Bronchial epithelial cell (primary cell): ENCODE data around the gene ZNF423. TPM values are rescaled to one million over a fixed set of nuclear protein-coding genes. Genes with fewer than 3 reads are reported as not detected.

Experiments used
- DNase-seq: peaks from one replicate; pipeline ENCODE4 v3.0.0-alpha.2; 2010; ENCODE audit warnings: low read depth
- FAIRE-seq: peaks from 2 replicates; lab custom pipeline; 2011; peaks lifted over from hg19 to GRCh38; lab: Jason Lieb, UNC
- H3K27me3 ChIP-seq: 2 replicates; pipeline ENCODE4 v1.5.1; 2011; ENCODE audit warnings: low read length; ENCODE audit not compliant: control insufficient read depth, insufficient read depth
- H3K36me3 ChIP-seq: 2 replicates; pipeline ENCODE4 v1.5.1; 2011; ENCODE audit warnings: low read length; ENCODE audit not compliant: control insufficient read depth, insufficient read depth
- H3K4me3 ChIP-seq: 2 replicates; pipeline ENCODE4 v1.5.1; 2011; ENCODE audit warnings: mild to moderate bottlenecking, low read depth, low read length, control low read depth
- total RNA-seq: library from RNA; depleted of rRNA; stranded (reverse); fragments of >200 nt; gene quantifications from 2 replicates; pipeline ENCODE4 v1.2.1, GENCODE V29; 2014
- TF ChIP-seq, protein P1 (sequence below): IDR thresholded peaks from 2 replicates; pipeline ENCODE4 v1.5.1; 2011; ENCODE audit warnings: mild to moderate bottlenecking, moderate library complexity, low read length, control low read depth, inconsistent platforms; ENCODE audit not compliant: insufficient read depth, severe bottlenecking

The ZNF423 gene
- total RNA-seq, 1 donor from 2014 or later: under 0.01 TPM

DNA sequence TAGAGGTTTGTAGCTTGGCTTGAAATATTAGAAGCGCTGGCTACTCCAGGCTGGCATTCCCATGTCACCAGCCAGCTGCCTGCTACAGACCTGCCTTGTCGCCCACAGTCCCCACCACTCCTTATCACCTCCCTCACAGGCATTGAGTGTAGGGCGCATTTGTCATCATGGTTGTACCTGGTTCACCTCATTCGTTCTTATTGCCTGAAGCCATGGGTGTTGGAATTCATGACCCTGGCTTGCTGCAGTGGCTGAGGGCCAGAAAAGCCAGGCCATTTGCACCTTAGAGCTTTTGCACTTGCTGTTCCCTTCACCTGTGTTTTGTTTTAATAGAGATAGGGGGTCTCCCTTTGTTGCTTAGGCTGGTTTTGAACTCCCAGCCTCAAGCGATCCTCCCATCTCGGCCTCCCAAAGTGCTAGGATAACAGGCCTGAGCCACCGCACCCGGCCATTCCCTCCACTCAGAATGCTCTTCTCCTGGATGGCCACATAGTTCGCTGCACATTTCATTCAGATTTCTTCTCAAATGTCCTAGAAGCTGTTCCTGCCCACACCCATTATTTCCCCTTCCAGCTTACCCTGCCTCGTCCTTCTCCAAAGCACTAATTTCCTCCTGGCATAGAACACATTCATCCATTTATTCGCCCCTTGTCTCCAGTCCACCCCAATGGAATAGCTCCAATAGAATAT lies 384.7 kb downstream of the ZNF423 start:
- TF ChIP-seq, protein P1, sequence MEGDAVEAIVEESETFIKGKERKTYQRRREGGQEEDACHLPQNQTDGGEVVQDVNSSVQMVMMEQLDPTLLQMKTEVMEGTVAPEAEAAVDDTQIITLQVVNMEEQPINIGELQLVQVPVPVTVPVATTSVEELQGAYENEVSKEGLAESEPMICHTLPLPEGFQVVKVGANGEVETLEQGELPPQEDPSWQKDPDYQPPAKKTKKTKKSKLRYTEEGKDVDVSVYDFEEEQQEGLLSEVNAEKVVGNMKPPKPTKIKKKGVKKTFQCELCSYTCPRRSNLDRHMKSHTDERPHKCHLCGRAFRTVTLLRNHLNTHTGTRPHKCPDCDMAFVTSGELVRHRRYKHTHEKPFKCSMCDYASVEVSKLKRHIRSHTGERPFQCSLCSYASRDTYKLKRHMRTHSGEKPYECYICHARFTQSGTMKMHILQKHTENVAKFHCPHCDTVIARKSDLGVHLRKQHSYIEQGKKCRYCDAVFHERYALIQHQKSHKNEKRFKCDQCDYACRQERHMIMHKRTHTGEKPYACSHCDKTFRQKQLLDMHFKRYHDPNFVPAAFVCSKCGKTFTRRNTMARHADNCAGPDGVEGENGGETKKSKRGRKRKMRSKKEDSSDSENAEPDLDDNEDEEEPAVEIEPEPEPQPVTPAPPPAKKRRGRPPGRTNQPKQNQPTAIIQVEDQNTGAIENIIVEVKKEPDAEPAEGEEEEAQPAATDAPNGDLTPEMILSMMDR: no peak
- no peak for DNase-seq
- Histone ChIP-seq H3K4me3 (no peak overlapping the region), H3K36me3 (no peaks in the 10 kb centered on the region), H3K27me3 (no peaks in the 10 kb centered on the region)
- FAIRE-seq: no peak

DNA sequence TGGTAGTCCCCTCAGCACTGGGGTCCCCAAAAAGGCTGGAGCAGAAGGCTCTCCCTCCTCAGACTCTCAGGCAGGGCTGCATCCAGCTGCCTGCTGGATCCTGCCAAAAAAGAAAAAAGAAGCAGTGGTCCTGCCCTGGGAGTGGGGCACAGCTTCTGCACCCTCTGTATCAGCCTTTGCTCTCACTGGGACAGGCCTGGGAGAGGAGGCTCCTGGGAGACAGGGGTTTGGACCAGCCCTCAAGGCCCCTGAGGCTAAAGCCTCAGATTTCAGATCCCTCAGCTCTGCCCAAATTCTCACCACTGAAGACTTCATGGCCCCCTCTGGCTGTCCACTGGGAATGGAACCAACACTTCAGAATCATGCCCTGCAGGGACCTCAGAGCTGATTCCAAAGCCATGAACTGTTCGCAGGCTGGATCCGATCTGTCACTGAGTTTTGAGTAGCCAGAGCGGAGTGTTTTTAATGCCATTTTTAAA lies 385.4 kb downstream of the ZNF423 start:
- Histone ChIP-seq H3K36me3 (no peaks in the 10 kb centered on the region), H3K4me3 (no peak overlapping the region), H3K27me3 (no peaks in the 10 kb centered on the region)
- FAIRE-seq (no peak), DNase-seq (no peak)
- TF ChIP-seq, protein P1: no peak

DNA sequence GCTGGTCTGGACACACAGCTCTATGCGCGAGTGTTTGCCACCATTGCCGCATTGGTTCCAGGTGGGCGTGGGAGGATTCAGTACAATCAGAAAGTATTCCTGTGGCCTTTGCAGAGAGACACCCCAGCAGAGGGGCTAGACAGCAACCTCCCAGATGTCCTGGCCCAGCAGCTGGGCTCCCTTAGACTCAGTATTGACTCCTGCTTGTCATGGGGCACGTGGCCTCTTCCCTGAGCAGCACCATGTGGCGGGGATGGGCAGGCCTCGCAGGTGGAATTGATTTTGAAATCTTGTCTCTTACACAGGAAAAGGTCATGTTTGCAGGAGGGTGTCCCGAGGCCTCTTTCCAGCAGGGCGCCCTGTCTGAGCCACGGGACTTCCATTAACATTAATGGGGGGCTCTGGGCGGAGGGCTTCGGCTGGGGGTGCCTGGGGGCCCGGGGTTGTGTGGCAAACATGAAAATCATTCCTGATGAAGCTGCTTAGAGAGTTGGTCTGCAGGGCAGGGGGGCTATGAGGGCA lies 385.9 kb downstream of the ZNF423 start:
- DNase-seq (no peak), FAIRE-seq (no peak)
- Histone ChIP-seq H3K27me3 (no peaks in the 10 kb centered on the region), H3K4me3 (no peak overlapping the region), H3K36me3 (no peaks in the 10 kb centered on the region)
- TF ChIP-seq, protein P1: no peak

DNA sequence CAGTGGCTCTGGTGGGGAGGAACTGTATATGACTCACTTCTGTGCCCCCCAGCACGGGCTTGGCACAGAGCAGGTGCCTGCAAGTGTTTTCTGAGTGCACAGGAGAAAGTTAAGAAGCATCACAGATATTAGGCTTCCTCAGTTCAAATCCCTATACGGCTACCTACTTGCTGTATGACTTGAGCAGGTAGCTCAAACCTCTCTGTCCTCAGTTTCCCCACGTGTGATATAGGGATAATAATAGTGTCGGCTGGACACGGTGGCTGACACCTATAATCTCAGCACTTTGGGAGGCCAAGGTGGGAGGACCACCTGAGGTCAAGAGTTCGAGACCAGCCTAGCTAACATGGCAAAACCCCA lies 386.6 kb downstream of the ZNF423 start:
- Histone ChIP-seq H3K36me3 (no peaks in the 10 kb centered on the region), H3K27me3 (no peaks in the 10 kb centered on the region), H3K4me3 (no peak overlapping the region)
- TF ChIP-seq, protein P1: no peak
- FAIRE-seq (no peak), DNase-seq (no peak)

DNA sequence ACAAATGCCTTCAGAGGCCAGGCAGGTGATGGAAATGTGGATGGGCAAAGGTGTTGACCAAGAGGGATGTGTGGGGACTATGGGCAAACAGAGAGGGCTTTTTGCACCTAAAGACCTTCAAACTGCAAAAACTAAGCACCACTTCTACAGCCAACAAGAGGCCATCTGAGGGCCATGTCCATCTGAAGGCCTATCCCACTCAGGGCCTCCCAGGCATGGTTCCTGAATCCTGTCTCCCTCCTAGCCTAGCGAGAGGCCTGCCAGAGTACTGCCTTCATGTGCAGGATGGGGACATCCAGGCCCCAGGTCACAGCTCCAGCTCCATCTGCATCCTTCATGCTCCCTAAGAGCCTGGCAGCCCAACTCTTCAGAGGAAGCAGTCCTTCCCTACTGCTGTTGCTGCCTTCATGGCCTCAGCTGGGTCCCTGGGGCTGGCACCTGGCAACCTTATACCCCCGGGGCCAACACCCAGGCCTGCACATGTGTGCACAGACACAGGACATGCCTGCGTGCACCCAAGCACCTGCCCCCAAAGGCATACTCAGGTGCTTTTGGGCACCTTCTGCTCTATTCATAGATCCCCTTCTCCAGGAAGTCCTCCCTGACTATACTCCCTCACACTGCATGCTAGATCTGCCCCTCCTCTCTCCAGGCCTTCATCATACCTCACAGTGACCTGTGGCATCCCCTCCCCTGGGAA lies 387.2 kb downstream of the ZNF423 start:
- DNase-seq: no peak
- FAIRE-seq: no peak
- TF ChIP-seq, protein P1: no peak
- no peaks in the 10 kb centered on the region for H3K27me3 ChIP-seq
- H3K4me3 ChIP-seq: no peak overlapping the region
- no peaks in the 10 kb centered on the region for H3K36me3 ChIP-seq
